ENCODE data around the gene OR2B6. TPM values are rescaled to one million over a fixed set of nuclear protein-coding genes. Genes with fewer than 3 reads are reported as not detected.
A peak's percentile ranks its signal among the peaks of the same experiment; 100 is the strongest.

The OR2B6 gene
- total and polyA plus RNA-seq, 2 of the 8 experiments (the other 6 are each of a cell fraction or from before 2014, with no cell fraction given) = 0.26 TPM; not detected in 1

DNA sequence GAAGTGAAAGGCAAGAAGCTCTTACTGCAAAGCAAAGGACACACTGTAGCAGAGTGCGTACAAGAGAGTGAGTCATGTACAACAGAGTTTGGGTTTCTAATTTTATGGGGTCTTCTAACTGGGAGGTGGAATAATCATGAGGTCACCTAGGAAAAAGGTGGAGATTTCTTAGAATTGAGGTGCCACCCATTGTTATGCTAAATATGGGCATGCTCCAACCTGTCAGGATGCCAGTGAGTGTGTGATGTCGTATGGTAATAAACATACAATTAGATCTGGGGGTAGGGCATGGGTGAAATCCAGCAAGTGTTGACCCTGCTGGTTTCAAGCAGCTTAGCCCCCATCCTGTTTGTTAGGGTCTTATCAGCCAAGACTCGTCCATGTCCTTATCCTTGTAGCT is 46.6 kb downstream of the OR2B6 start:
- Histone ChIP-seq H2AK5ac (ENCODE audit: low read depth, low read length) (no peak overlapping the region), H3K56ac (replicated peaks; ENCODE audit: insufficient read length, low read depth, low read length) (no peak overlapping the region), H2BK12ac (ENCODE audit: low read depth, low read length) (no peak overlapping the region), H3K79me2 (ENCODE audit: control insufficient read depth in 1 of 2, insufficient read depth in 2 of 2, low read length in 2 of 2) (no peaks in the 10 kb centered on the region), H4K8ac (ENCODE audit: extremely low read depth, insufficient read depth, low read length) (no peak overlapping the region), H3K23me2 (ENCODE audit: low read depth, low read length) (0 out of 2 replicates have a peak, but pooled peaks cover 2% of the 10 kb centered on the region), H3K9ac (replicated peaks in 1 of 4; ENCODE audit: extremely low read depth in 1 of 4, low read depth in 3 of 4, low read length in 3 of 4) (no peak overlapping the region), H3K27ac (ENCODE audit: low read depth, low read length) (no peak overlapping the region), H3K79me1 (ENCODE audit: low read depth, low read length) (no peaks in the 10 kb centered on the region; the same call in 1 of the 2 replicates), H4K5ac (ENCODE audit: insufficient read length, low read depth, low read length) (no peak overlapping the region), H3K27me3 (replicated peaks in 1 of 4; ENCODE audit: control insufficient read depth in 3 of 4, extremely low read depth in 1 of 4, insufficient read depth in 3 of 4, low read length in 3 of 4) (no peaks in the 10 kb centered on the region), H3K4me1 (replicated peaks in 1 of 4; ENCODE audit: control insufficient read depth in 3 of 4, insufficient read depth in 4 of 4, low read length in 3 of 4) (peaks cover 7 to 29% (median 18%) of the 10 kb centered on the region in 4 experiments), H3K4ac (replicated peaks; ENCODE audit: insufficient read length, low read depth, low read length) (no peak overlapping the region), H2BK20ac (ENCODE audit: low read length) (no peak overlapping the region), H2AFZ (ENCODE audit: low read length) (no peak overlapping the region), H4K91ac (replicated peaks; ENCODE audit: insufficient read length, low read length) (no peak overlapping the region), H2BK5ac (ENCODE audit: low read depth, low read length) (peak overlapping the region; percentile 35; the same call in 1 of the 2 replicates), H3K4me3 (ENCODE audit: extremely low read depth in 1 of 4, insufficient read depth in 2 of 4, low read depth in 3 of 4, low read length in 4 of 4) (no peak overlapping the region), H3K36me3 (ENCODE audit: control insufficient read depth in 2 of 4, insufficient read depth in 4 of 4, low read length in 3 of 4) (no peaks in the 10 kb centered on the region), H3K14ac (ENCODE audit: insufficient read length) (no peak overlapping the region), H2BK15ac (ENCODE audit: low read length) (no peak overlapping the region), H3K4me2 (ENCODE audit: insufficient read depth in 1 of 2, low read depth in 2 of 2, low read length in 2 of 2) (peak overlapping the region in 1 of 2 experiments; percentile 19; a peak in 2 of 4 replicates), H3K18ac (ENCODE audit: extremely low read depth, low read length) (no peak overlapping the region), H2BK120ac (replicated peaks; ENCODE audit: low read depth, low read length) (no peak overlapping the region), H4K20me1 (replicated peaks in 1 of 2; ENCODE audit: control insufficient read depth in 1 of 2, insufficient read depth in 2 of 2, low read length in 2 of 2) (no peaks in the 10 kb centered on the region), H3K23ac (ENCODE audit: insufficient read length) (no peak overlapping the region), H3K9me3 (ENCODE audit: insufficient read depth in 2 of 2, low read depth in 1 of 2, low read length in 1 of 2) (no peaks in the 10 kb centered on the region)
- ChIA-PET POLR2A (ENCODE audit: partially characterized antibody) (no interaction called here), CTCF (ENCODE audit: partially characterized antibody) (no interaction called here)
- TF ChIP-seq, protein P1, sequence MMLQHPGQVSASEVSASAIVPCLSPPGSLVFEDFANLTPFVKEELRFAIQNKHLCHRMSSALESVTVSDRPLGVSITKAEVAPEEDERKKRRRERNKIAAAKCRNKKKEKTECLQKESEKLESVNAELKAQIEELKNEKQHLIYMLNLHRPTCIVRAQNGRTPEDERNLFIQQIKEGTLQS (IDR thresholded peaks at IDR 0.05; ENCODE audit: insufficient read depth, low read depth, low read length) = no peak
- TF ChIP-seq HDAC2 (IDR thresholded peaks at IDR 0.05; ENCODE audit: borderline replicate concordance in 1 of 2, low read depth in 2 of 2, low read length in 2 of 2) = no peak
- peak; percentile 34; the same call in 1 of the 2 replicates for TF ChIP-seq SRF (IDR thresholded peaks at IDR 0.05; ENCODE audit: low read depth, low read length)
- TF ChIP-seq SP2 (IDR thresholded peaks at IDR 0.05; ENCODE audit: low read length) = no peak
- FAIRE-seq (no peak), DNase-seq (ENCODE audit: low read depth in 1 of 2, low spot score in 2 of 2) (no peak)
- WGBS, 2 experiments (ENCODE audit: extremely low coverage in 1 of 2, insufficient coverage in 1 of 2, insufficient read length in 1 of 2, insufficient replicate concordance in 2 of 2, low coverage in 1 of 2, low lambda C conversion rate in 2 of 2, missing lambda C conversion rate in 1 of 2) = 68% methylated on average over 3 of the region's 3 CpGs; no CpG with 5 or more reads in 1 of the 2 experiments
